Cardiac septum (tissue), 1 donor: ENCODE measurements around the gene LMTK2. TPM values are rescaled to one million over a fixed set of nuclear protein-coding genes. Genes with fewer than 3 reads are reported as not detected.
A peak's percentile ranks its signal among the peaks of the same experiment; 100 is the strongest.

Source experiments
- DNase-seq: peaks from one replicate; pipeline ENCODE4 v3.0.0-alpha.2; 2020; ENCODE audit warnings: low spot score
- intact Hi-C: fragments of 100-400 bp; cut with DNase I; formaldehyde crosslinking; loops from one replicate; pipeline ENCODE4 v1.14.0; 2022
- total RNA-seq: library from RNA; stranded (reverse); fragmentation: NEBNext Ultra II Directional; extraction: Animal tissue kit (Norgen Biotek cat#: 25700); gene quantifications from one replicate; pipeline ENCODE4 v1.2.1, GENCODE V29; 2021
- donor health status: DM: no; HTN: no; CAD: no.

Gene LMTK2
- total RNA-seq, 1 donor from 2014 or later: 28.3 TPM

DNA sequence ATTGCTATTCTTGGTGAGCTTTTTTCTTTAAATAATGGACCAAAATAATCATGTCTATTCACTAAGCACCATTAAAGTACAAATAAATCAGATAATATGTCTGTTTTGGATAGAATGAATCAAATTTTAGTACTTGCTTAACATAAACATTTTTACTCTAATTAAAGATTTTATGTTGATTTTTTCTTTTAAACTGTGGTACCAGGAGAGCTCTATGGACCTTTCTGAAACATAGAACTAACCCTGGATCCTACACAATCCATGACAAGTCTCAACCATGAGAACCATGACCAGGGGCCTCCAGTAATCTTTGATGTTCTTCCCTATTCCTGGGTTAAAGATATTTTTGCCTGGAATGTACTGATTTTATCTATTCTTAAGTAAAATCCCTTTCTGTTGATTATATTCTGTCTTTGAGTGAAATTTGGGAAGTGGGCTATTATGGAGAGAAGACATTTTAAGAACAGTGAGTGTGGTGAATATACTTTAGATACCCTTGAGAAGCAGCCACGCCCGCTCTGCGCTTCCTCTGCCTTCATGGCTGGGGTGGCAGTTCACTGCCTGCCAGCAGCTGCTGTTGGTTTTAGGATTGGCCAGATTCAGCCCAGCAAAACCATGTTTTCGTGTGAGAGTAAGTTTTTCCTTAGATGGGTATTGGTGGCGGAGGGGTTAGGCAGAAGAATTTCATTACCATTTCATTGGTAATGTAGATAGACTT lies 62.4 kb downstream of the LMTK2 start:
- intact Hi-C loops: loop anchor here (1.0 kb wide), 2 partner anchors 63 to 148 kb away; partner anchors contain the start of gene LMTK2

DNA sequence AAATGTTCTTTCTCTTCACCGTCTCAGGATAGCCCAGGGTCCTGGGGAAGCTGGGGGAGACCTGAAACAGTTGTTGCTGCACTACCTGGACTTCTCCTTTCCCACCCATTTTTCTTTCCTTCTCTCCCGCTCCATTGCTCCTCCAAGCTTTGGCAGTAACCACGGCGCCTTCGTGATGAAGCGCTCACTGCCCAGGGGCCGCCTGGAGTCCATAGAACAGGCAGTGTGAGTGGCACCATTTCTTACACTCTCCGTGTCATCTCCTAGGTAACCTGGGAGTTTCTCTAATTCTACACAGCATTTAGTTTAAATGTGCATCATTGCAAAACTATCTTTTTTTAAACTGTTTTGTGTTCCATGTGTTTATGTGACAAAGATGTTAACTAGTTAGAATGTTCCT lies 64.3 kb downstream of the LMTK2 start:
- intact Hi-C loops: no loop called here
- DNase-seq: no peak

More for the DNA sequence above, 62.4 kb downstream of the LMTK2 start:
- DNase-seq: no peak

- intact Hi-C loops: no loop called here
- DNase-seq: no peak
Observed at GRCh38 chr7:98171449-98171848, 64.8 kb downstream of the LMTK2 start.

DNA sequence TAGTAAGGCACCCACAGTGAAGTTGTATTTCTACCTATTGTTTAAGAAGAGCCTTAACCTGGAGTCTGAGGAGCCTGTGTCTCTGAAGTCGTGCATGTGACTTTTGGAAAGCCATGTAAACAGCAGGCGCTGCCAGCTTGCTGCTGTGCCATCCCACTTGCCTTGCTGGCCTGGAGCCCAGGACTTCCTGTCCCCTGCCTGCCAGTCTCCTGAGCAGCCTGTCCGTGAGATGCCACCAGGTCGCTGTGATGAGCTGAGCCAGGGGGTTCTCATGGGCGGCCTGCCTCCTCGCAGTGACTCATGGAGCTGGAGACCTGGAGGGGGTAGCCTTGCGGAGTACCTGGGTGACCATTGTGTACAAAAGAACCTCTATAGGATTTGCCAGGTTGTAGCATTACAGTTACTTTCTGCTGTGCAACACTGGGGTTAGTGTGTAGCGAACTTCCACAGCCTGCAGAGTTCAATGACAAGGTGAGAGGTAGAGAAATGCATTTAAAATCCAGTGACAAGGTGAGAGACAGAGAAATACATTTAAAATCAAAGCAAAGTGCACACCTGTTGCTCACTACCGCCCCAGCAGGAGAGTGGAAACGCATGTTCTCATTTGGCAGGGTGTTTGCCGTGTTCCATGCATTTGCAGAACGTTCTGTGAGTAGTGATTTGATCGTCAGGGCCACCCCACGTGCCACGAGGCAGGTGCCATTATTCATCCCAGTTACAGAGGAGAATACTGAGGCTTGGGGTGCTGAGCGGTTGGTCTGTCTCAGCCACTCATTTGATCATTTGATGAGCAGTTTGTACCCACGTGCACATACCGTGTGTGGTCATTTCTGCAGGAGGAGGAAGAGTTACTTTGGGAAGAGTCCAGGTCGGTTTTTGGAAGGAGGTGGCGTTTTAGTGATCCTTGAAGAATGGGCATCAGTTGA lies 67.9 kb downstream of the LMTK2 start:
- no peak for DNase-seq
- intact Hi-C loops: no loop called here

DNA sequence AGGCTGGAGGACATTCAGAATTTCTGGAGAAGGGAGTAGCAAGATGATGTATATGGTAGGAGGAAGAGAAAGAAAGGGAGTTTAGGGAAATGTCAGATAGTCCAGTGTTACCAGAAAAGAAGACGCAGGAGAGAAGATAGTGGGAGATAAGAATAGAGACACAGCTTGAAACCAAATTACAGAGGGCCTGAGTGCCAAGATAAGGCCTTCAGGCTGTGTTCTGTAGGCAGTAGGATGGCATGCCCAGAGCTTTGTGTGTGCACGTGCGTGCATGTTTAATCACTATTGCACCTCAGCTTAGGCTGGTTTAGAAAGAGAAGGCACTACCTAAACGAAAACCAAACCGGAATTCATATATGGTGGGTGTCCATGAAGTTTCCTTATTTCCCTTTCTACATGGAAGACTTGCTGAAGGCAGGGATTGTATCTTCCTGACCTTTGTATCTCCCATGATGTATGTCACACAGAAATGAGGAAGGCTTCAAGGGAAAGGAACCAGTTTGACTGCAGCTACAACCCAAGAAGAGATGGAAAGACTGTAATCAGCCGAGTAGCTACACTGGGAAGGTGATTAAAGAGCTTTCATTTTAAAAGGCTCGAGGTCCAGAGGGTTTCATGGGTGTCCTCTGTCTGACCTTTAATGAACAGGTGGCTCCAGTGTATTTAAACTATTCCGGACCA lies 68.7 kb downstream of the LMTK2 start:
- intact Hi-C loops: no loop called here
- no peak for DNase-seq

GRCh38 chr7:98177553-98177952 lies 70.9 kb downstream of the LMTK2 start:
- intact Hi-C loops: no loop called here
- DNase-seq: no peak

DNA sequence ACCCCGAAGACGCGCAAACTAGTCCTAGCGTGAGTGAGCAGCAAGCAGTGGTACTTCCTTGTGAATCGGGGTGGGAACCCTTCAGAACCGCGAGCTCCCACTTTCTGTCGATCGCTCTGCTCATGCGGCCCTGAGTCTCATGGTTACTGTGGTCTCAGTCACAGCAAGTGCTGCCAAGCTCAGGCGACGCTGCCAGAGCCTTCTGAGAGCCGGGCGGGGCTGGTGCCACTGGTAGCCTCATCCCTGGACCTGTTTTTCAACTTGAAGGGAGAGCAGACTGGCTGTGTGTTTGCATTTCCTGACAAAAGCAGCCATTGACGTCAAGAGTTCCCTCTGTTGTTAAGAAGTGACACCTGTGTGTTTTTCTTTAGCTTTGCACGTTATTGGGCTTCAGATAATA lies 71.7 kb downstream of the LMTK2 start:
- intact Hi-C loops: no loop called here
- DNase-seq: peak; percentile 84

DNA sequence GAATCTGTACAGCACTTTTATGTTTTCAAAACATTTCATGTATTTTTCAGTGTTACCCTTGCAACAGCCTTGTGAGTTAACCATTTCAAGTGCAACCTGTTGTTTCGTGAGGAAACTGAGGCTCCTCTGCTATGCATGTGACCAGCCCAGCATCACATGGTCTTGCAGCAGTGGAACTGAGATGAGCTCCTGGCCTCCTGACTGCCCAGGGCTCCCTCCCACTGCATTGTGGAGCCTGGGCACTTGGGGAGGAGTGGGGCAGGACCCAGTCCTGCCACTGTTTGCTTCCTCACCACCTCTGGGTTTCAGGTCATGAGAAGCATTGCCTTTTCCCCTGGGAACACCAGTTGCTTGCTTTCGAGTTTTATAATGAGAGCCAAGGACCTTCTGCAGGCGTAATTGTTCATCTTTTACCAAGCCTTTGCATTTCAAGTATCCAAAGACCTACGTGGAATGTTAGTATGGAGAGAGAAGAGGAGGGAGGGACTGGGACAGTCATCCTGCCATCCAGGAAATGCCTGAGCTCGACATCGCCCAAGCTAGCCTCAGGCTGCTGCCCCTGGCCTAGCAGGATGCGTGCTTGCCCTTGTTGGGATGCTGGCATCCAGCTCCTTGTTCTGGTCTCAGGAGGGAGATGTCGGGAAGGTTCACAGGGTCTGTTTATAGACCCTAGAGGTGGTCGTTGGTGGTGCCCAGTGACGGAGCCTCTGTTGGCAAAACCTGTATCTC lies 72.3 kb downstream of the LMTK2 start:
- intact Hi-C loops: no loop called here
- DNase-seq: no peak

DNA sequence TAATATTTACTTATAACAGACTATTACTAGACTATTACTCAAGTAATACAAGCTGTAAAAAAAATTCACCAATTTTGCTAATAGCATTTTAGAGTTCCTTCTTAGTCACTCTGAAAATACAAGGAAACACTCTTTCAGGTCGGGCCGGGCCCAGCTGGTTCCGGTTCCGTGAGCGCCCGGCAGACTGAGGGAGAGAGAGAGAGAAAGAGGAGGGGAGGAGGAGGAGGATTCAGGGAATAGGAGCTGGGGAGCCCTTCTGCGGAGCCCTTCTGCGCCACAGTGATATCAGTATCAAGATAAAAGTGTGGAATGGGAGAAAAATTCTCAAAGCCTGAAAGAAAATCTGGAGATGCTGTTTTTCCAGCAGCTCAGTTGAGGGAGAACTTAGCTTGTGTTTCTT lies 74.1 kb downstream of the LMTK2 start:
- intact Hi-C loops: no loop called here
- no peak for DNase-seq

DNA sequence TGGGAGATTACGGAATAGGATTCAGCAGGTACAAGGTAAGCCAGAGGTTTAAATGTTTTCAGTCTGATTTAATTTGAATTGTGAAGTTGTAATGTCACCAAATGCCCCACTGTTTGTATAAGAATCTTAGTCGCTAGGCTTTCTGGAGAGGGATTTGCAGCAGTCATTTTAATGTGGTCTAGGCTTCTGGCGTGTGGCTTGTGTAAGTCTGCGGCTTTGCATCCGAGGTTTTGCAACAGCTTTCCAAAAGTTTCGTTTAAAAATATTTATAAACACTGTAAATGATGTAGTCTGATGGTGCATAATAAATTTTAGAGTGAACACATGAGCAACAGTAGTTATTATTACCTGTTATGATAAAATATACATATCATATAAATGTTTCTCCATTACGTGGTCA lies 78.4 kb downstream of the LMTK2 start:
- intact Hi-C loops: no loop called here
- no peak for DNase-seq

DNA sequence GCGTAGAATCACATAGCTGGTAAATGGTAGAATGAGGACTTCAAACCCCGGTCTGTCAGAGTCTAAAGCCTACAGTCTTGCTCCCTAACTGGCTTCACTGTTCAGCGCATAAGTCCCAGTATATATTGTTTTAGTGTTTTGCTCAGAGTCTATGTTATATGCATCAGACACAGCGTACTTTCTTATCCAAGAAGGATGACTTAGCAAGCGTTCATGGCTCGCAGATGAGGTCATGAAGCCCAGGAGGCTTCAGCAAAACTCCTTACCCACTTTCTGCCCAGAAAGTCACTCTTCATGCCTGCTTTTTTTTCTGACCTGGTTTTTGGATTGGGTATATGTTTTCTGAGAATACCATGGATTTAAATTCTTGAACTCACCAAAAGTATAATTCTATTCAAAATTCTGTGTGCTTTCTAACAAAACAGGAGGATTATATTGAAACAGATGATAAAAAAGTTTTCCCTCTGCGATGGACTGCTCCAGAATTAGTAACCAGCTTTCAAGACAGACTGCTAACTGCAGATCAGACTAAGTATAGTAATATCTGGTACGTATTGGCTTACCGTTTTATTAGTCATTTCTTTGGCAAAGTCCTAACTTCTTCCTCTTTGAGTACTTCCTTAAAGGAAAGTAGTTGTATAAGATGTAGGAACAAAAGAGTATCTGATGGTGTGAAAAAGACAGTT lies 79.9 kb downstream of the LMTK2 start:
- intact Hi-C loops: no loop called here
- DNase-seq: no peak

- no peak for DNase-seq
- intact Hi-C loops: no loop called here
Observed at GRCh38 chr7:98187138-98187502, 80.5 kb downstream of the LMTK2 start.

GRCh38 chr7:98189559-98189958 lies 82.9 kb downstream of the LMTK2 start:
- DNase-seq: no peak
- intact Hi-C loops: no loop called here

DNA sequence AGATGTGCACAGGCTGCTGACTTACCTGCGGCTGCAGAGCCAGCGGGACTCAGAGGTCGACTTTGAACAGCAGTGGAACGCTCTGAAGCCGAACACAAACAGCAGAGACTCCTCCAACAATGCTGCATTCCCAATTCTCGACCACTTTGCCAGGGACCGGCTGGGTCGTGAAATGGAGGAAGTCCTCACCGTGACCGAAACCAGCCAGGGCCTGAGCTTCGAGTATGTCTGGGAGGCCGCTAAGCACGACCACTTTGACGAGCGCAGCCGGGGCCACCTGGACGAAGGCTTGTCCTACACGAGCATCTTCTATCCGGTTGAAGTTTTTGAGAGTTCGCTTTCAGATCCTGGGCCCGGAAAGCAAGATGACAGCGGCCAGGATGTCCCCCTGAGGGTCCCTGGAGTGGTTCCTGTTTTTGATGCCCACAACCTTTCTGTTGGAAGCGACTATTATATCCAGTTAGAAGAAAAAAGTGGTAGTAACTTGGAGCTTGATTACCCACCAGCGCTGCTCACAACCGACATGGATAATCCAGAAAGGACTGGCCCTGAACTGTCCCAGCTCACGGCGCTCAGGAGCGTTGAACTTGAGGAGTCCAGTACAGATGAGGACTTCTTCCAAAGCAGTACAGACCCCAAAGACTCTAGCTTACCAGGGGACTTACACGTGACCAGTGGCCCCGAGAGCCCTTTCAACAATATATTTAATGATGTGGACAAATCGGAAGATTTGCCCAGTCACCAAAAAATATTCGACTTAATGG lies 85.2 kb downstream of the LMTK2 start:
- intact Hi-C loops: no loop called here
- no peak for DNase-seq

DNA sequence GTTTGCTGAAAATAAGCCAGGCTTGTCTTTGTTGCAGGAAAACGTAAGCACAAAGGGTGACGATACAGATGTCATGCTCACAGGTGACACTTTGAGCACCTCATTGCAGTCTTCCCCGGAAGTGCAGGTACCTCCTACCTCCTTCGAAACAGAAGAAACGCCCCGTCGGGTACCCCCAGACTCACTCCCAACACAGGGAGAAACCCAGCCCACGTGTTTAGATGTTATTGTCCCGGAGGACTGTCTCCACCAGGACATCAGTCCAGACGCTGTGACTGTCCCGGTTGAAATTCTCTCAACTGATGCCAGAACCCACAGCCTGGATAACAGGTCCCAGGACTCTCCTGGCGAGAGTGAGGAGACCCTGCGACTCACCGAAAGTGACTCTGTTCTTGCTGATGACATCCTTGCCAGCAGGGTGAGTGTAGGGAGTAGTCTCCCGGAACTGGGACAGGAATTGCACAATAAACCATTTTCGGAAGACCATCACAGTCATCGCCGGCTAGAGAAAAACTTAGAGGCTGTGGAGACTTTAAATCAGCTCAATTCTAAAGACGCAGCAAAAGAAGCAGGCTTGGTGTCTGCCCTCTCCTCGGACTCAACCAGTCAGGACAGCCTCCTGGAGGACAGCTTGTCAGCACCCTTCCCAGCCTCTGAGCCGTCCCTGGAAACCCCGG lies 86.3 kb downstream of the LMTK2 start:
- intact Hi-C loops: no loop called here
- DNase-seq: no peak

GRCh38 chr7:98193474-98194180 lies 87.0 kb downstream of the LMTK2 start:
- intact Hi-C loops: no loop called here
- no peak for DNase-seq

GRCh38 chr7:98194186-98194585 lies 87.5 kb downstream of the LMTK2 start:
- intact Hi-C loops: no loop called here
- DNase-seq: no peak
